ENCODE measurements around the gene MYO16. TPM values are rescaled to one million over a fixed set of nuclear protein-coding genes. Genes with fewer than 3 reads are reported as not detected.

The MYO16 gene
- total RNA-seq, 1 experiment from 2014 or later: 0.05 TPM

DNA sequence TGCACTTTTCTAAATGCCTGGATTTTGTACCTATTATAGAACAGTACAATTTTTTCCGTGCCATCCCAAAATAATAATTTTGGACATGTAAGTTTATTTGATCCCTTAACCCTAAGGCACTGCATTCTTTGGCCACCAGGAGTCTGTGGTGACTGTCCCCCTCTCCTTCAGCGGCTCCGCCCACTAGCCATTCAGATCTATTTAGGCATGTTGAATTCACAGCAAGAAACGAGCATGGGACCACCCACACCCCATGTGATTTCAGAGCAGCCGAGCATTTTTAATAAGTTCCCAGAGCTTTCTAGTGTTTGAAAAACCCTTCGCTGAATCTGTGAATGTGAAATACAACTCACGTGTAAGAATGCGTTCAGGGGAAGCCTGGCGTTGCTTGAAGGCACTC lies 567.5 kb downstream of the MYO16 start:
- DNase-seq (ENCODE audit: low read depth in 1 of 2, low spot score in 2 of 2): peak; percentile 67 to 88

GRCh38 chr13:109198585-109198984 lies 569.2 kb downstream of the MYO16 start:
- H3K9me3 ChIP-seq (replicated peaks): no peaks in the 10 kb centered on the region
- no peak for DNase-seq (ENCODE audit: low read depth in 1 of 2, low spot score in 2 of 2)
- H3K4me1 ChIP-seq (replicated peaks): peaks cover 31% of the 10 kb centered on the region
- no peak overlapping the region for H3K4me3 ChIP-seq
- no peaks in the 10 kb centered on the region for H3K36me3 ChIP-seq
- no peaks in the 10 kb centered on the region for H3K27me3 ChIP-seq (replicated peaks)
- no peak overlapping the region for H3K27ac ChIP-seq

More for the DNA sequence above, 567.5 kb downstream of the MYO16 start:
- Histone ChIP-seq H3K27ac (no peak overlapping the region), H3K9me3 (replicated peaks) (no peaks in the 10 kb centered on the region), H3K27me3 (replicated peaks) (no peaks in the 10 kb centered on the region), H3K4me3 (no peak overlapping the region), H3K36me3 (no peaks in the 10 kb centered on the region), H3K4me1 (replicated peaks) (peaks cover 31% of the 10 kb centered on the region)

GRCh38 chr13:109199280-109199679 lies 569.9 kb downstream of the MYO16 start:
- no peaks in the 10 kb centered on the region for H3K36me3 ChIP-seq
- H3K4me1 ChIP-seq (replicated peaks): peaks cover 33% of the 10 kb centered on the region
- no peak overlapping the region for H3K4me3 ChIP-seq
- DNase-seq (ENCODE audit: low read depth in 1 of 2, low spot score in 2 of 2): peak in 1 of 2 experiments; percentile 83
- no peak overlapping the region for H3K27ac ChIP-seq
- H3K27me3 ChIP-seq (replicated peaks): no peaks in the 10 kb centered on the region
- no peaks in the 10 kb centered on the region for H3K9me3 ChIP-seq (replicated peaks)

- H3K9me3 ChIP-seq (replicated peaks): no peaks in the 10 kb centered on the region
- DNase-seq (ENCODE audit: low read depth in 1 of 2, low spot score in 2 of 2): peak in 1 of 2 experiments; percentile 66
- H3K36me3 ChIP-seq: no peaks in the 10 kb centered on the region
- no peak overlapping the region for H3K4me3 ChIP-seq
- H3K4me1 ChIP-seq (replicated peaks): peaks cover 46% of the 10 kb centered on the region
- H3K27me3 ChIP-seq (replicated peaks): no peaks in the 10 kb centered on the region
- H3K27ac ChIP-seq: no peak overlapping the region
Measured at GRCh38 chr13:109200556-109200955, 571.1 kb downstream of the MYO16 start.

DNA sequence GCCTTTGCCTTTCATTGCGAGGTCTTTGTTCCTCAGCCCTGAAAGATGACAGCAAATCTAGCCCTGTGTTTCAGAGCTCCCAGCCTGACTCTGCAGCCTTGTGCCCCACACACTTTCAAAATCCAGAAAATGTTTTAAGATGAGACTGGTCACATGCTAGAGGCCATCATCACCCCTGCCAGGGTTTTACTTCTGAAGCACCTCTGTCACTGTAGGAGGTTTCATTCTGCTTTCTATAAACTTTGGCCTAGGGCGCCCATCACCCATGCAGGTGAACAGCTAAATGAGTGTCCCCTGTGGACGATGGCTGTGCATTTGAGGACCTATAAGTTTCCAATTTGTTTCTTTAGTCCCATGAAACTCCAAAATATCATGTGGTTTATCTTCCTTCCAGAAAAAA lies 574.2 kb downstream of the MYO16 start:
- H3K9me3 ChIP-seq (replicated peaks): no peaks in the 10 kb centered on the region
- H3K4me1 ChIP-seq (replicated peaks): peaks cover 40% of the 10 kb centered on the region
- DNase-seq (ENCODE audit: low read depth in 1 of 2, low spot score in 2 of 2): no peak
- no peak overlapping the region for H3K4me3 ChIP-seq
- H3K36me3 ChIP-seq: no peaks in the 10 kb centered on the region
- H3K27me3 ChIP-seq (replicated peaks): no peaks in the 10 kb centered on the region
- no peak overlapping the region for H3K27ac ChIP-seq

DNA sequence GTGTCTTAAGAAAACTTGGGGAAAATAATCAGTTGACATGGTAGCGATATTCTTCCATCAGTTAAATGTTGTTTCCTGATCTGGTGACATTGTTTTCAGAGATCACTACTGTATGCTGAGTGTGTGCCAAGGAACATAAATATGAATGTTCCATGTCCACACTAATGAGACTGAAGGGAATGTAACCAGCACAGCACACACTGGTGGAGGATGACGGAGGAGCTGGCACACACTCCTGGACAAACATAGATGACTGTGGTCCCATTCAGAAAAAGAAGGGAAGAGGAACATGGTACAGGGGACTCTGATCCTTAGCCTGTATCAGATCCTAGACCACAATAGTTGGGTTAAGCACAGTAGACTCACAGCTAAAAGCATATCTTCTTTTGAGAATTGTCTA lies 574.8 kb downstream of the MYO16 start:
- no peaks in the 10 kb centered on the region for H3K36me3 ChIP-seq
- H3K27ac ChIP-seq: no peak overlapping the region
- DNase-seq (ENCODE audit: low read depth in 1 of 2, low spot score in 2 of 2): no peak
- H3K27me3 ChIP-seq (replicated peaks): no peaks in the 10 kb centered on the region
- no peaks in the 10 kb centered on the region for H3K9me3 ChIP-seq (replicated peaks)
- H3K4me1 ChIP-seq (replicated peaks): peaks cover 35% of the 10 kb centered on the region
- no peak overlapping the region for H3K4me3 ChIP-seq

DNA sequence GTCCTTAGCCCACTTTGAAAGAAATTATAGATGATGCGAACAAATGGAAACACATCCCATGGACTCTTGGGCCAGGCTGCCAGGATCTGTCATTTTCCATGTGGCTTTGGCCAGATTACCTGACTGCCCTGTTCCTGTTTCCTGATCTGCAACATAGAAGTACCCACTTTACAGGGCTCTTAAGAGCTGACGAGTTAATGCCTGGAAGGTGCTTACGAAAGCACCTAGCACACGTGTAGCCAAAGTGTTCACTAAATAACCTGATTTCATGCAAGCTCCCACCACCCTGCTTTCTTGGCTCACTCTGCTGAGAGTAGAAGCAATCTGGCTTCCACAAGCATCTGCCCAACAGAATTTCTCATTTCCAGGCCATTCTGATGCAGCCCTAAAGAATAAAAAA lies 575.2 kb downstream of the MYO16 start:
- Histone ChIP-seq H3K4me1 (replicated peaks) (peaks cover 35% of the 10 kb centered on the region), H3K9me3 (replicated peaks) (no peaks in the 10 kb centered on the region), H3K27me3 (replicated peaks) (no peaks in the 10 kb centered on the region), H3K27ac (no peak overlapping the region), H3K4me3 (no peak overlapping the region), H3K36me3 (no peaks in the 10 kb centered on the region)
- DNase-seq (ENCODE audit: low read depth in 1 of 2, low spot score in 2 of 2): no peak

- no peaks in the 10 kb centered on the region for H3K9me3 ChIP-seq (replicated peaks)
- DNase-seq (ENCODE audit: low read depth in 1 of 2, low spot score in 2 of 2): peak in 1 of 2 experiments; percentile 77
- no peaks in the 10 kb centered on the region for H3K36me3 ChIP-seq
- no peak overlapping the region for H3K4me3 ChIP-seq
- no peaks in the 10 kb centered on the region for H3K27me3 ChIP-seq (replicated peaks)
- peaks cover 30% of the 10 kb centered on the region for H3K4me1 ChIP-seq (replicated peaks)
- peak overlapping the region; percentile 0; the same call in 1 of the 2 replicates for H3K27ac ChIP-seq
Measured at GRCh38 chr13:109205315-109205714, 575.9 kb downstream of the MYO16 start.

- no peak overlapping the region for H3K4me3 ChIP-seq
- no peaks in the 10 kb centered on the region for H3K27me3 ChIP-seq (replicated peaks)
- H3K4me1 ChIP-seq (replicated peaks): peaks cover 32% of the 10 kb centered on the region
- H3K9me3 ChIP-seq (replicated peaks): no peaks in the 10 kb centered on the region
- H3K36me3 ChIP-seq: no peaks in the 10 kb centered on the region
- no peak overlapping the region for H3K27ac ChIP-seq
- DNase-seq (ENCODE audit: low read depth in 1 of 2, low spot score in 2 of 2): no peak
Measured at GRCh38 chr13:109206616-109207015, 577.2 kb downstream of the MYO16 start.

DNA sequence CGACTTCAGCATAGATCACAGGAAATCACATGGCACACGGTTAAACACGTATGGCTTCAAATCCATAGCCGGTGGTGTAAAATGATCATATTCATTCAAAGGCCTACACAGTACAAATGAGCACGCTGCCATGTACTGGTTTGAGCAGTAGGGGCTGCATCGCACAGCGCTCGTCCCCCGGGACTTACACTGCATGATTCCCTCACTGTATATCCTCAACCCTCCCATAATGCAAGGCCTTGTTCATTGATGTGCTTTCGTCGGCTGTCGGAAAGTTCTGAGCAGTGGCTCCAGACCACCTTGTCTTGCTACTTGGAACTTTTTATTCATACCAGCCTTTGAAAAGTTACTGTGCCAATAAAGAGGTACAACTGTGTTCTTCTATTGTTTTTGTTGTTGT lies 578.2 kb downstream of the MYO16 start:
- Histone ChIP-seq H3K27ac (no peak overlapping the region), H3K27me3 (replicated peaks) (no peaks in the 10 kb centered on the region)
- DNase-seq (ENCODE audit: low read depth in 1 of 2, low spot score in 2 of 2): peak in 1 of 2 experiments; percentile 63

DNA sequence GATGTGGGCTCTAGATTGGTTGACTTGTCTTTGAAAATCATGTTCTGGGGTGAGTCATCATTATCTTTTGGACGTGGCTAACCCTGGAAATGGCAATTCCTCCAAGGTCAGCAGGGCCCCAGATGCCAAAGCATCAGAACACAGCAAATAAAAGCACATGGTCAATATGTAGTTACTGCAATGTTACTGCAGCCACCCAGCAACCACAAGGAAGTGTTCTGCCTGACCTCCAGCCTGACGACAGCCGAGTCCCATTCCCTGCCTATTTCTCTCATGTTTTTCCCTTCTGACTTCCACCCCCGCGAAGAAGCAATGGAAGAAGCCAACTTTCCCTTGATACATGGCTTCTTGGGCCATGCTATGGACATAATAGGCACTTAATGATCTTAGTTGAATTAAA lies 579.1 kb downstream of the MYO16 start:
- DNase-seq (ENCODE audit: low read depth in 1 of 2, low spot score in 2 of 2): peak in 1 of 2 experiments; percentile 61
- no peak overlapping the region for H3K27ac ChIP-seq
- no peak overlapping the region for H3K4me3 ChIP-seq
- no peaks in the 10 kb centered on the region for H3K36me3 ChIP-seq
- H3K27me3 ChIP-seq (replicated peaks): no peaks in the 10 kb centered on the region
- peaks cover 46% of the 10 kb centered on the region for H3K4me1 ChIP-seq (replicated peaks)
- H3K9me3 ChIP-seq (replicated peaks): no peaks in the 10 kb centered on the region

More for the DNA sequence above, 578.2 kb downstream of the MYO16 start:
- no peak overlapping the region for H3K4me3 ChIP-seq
- H3K9me3 ChIP-seq (replicated peaks): no peaks in the 10 kb centered on the region
- peaks cover 42% of the 10 kb centered on the region for H3K4me1 ChIP-seq (replicated peaks)
- no peaks in the 10 kb centered on the region for H3K36me3 ChIP-seq

- Histone ChIP-seq H3K9me3 (replicated peaks) (no peaks in the 10 kb centered on the region), H3K4me3 (no peak overlapping the region), H3K4me1 (replicated peaks) (peaks cover 41% of the 10 kb centered on the region), H3K27ac (no peak overlapping the region), H3K27me3 (replicated peaks) (no peaks in the 10 kb centered on the region), H3K36me3 (no peaks in the 10 kb centered on the region)
- no peak for DNase-seq (ENCODE audit: low read depth in 1 of 2, low spot score in 2 of 2)
Measured at GRCh38 chr13:109209526-109209925, 580.1 kb downstream of the MYO16 start.

DNA sequence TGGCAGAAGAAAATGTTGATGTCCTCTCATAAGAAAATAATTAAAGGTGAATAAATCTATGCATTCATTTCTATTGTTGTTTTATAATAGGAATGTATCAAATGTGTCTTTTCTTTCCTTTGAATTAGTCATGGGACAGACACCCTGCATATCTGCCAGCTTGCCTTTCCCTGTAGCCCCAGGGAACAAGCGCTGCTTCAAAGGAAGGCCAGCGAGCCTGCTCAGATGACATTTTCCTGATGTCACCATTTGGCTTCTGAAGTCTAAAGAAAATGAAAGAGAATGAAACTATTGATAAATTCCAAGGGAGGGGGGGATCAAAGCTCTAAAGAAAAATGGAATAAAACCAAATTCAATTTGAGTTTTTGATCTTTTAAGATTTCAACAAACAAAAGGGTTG lies 582.2 kb downstream of the MYO16 start:
- H3K27me3 ChIP-seq (replicated peaks): no peaks in the 10 kb centered on the region
- H3K9me3 ChIP-seq (replicated peaks): no peaks in the 10 kb centered on the region
- H3K4me1 ChIP-seq (replicated peaks): peaks cover 30% of the 10 kb centered on the region
- no peaks in the 10 kb centered on the region for H3K36me3 ChIP-seq
- H3K27ac ChIP-seq: peak overlapping the region; percentile 0; the same call in 1 of the 2 replicates
- peak; percentile 93 to 94 for DNase-seq (ENCODE audit: low read depth in 1 of 2, low spot score in 2 of 2)
- no peak overlapping the region for H3K4me3 ChIP-seq

DNA sequence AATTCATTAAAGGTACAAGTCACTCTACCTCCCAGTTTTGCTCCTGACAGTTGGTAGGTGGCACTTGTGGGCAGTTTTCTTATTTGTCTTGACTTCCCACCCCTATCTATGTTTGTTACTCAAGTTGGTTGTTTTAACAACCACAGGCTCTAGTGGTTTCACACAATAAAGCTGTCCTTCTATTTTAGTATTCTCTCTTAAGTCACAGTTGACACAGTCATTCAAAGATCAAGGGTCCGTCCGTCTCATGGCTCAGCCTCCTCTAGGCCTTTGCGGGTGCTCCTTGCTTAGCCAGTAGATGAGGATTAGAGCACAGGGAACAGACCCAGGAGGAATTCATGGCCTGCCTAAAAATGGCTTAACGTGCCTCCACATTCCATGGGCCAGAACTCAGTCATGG lies 583.2 kb downstream of the MYO16 start:
- DNase-seq (ENCODE audit: low read depth in 1 of 2, low spot score in 2 of 2): peak in 1 of 2 experiments; percentile 68
- Histone ChIP-seq H3K27me3 (replicated peaks) (no peaks in the 10 kb centered on the region), H3K9me3 (replicated peaks) (no peaks in the 10 kb centered on the region), H3K27ac (0 out of 2 replicates have a peak overlapping the region, but pooled peaks have one; percentile 0), H3K36me3 (no peaks in the 10 kb centered on the region), H3K4me3 (no peak overlapping the region), H3K4me1 (replicated peaks) (peaks cover 30% of the 10 kb centered on the region)

- Histone ChIP-seq H3K36me3 (no peaks in the 10 kb centered on the region), H3K27me3 (replicated peaks) (no peaks in the 10 kb centered on the region), H3K27ac (no peak overlapping the region), H3K9me3 (replicated peaks) (no peaks in the 10 kb centered on the region), H3K4me3 (no peak overlapping the region), H3K4me1 (replicated peaks) (peaks cover 30% of the 10 kb centered on the region)
- peak in 1 of 2 experiments; percentile 75 for DNase-seq (ENCODE audit: low read depth in 1 of 2, low spot score in 2 of 2)
Measured at GRCh38 chr13:109213714-109214113, 584.3 kb downstream of the MYO16 start.

Data from SJSA1 (cell line).